HL-60 (cell line): Measurements from ENCODE around the gene METTL25.

ENCODE experiments used
- DNase-seq, 2 experiments: peaks; one replicate each; pipeline ENCODE4 v3.0.0-alpha.2; 2010 to 2020; ENCODE audit warnings: low read depth in 1 of 2, low spot score in 1 of 2
- H3K27ac ChIP-seq: fragments of 250-450 bp; sonication (Bioruptor Pico); replicated peaks from 2 replicates; pipeline ENCODE4 v1.5.1; 2020; ENCODE audit warnings: mild to moderate bottlenecking, moderate library complexity
- H3K27me3 ChIP-seq: fragments of 250-450 bp; sonication (Bioruptor Pico); 2 replicates; pipeline ENCODE4 v1.5.1; 2021; ENCODE audit warnings: mild to moderate bottlenecking, moderate library complexity; ENCODE audit not compliant: insufficient read depth, poor library complexity, severe bottlenecking
- H3K4me3 ChIP-seq: replicated peaks from 2 replicates; pipeline ENCODE4 v1.5.1; 2011; ENCODE audit warnings: mild to moderate bottlenecking, control low read depth, low read length; ENCODE audit not compliant: insufficient read depth
- CTCF ChIP-seq: IDR thresholded peaks from one replicate; pipeline ENCODE4 v1.5.1; 2011; ENCODE audit warnings: low read length, control low read depth, inconsistent platforms; ENCODE audit not compliant: insufficient read depth
- GABPA ChIP-seq: IDR thresholded peaks from 2 replicates; pipeline ENCODE4 v1.6.1; 2012; ENCODE audit warnings: low read depth
- POLR2AphosphoS5 ChIP-seq: IDR thresholded peaks from 2 replicates; pipeline ENCODE4 v1.6.1; 2012; ENCODE audit warnings: low read depth
- REST ChIP-seq: IDR thresholded peaks from 2 replicates; pipeline ENCODE4 v1.6.1; 2012; ENCODE audit warnings: low read depth; ENCODE audit not compliant: insufficient replicate concordance
- SPI1 ChIP-seq: IDR thresholded peaks from 2 replicates; pipeline ENCODE4 v1.6.1; 2012; ENCODE audit warnings: low read depth, mild to moderate bottlenecking, borderline replicate concordance

The METTL25 gene

GRCh38 chr12:82414044-82414443 lies 55.7 kb downstream of the METTL25 start:
- TF ChIP-seq CTCF = no peak
- no peak for TF ChIP-seq SPI1
- no peak for TF ChIP-seq REST
- Histone ChIP-seq H3K27ac (no peak overlapping the region), H3K4me3 (no peak overlapping the region), H3K27me3 (no peaks in the 10 kb centered on the region)
- DNase-seq = no peak

DNA sequence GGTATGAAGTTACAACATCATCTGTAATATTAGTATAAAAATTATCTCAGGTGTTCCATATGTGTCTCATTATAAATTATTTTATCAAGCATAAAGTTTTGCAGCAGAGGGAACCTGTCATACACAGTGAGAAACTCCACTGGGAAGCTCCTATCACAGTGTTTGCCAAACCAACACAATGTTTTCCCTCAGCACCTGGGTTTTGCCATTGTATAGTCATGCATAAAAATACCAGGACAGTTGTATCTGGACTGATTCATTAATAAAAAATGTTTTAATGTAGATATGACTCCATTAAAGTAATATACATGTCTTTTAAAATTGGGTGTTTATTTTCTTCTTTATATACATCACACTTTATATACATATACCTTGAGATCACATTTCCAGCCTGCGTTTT lies 56.6 kb downstream of the METTL25 start:
- DNase-seq = no peak
- TF ChIP-seq GABPA (no peak), SPI1 (no peak), POLR2AphosphoS5 (no peak), CTCF (no peak), REST (no peak)
- Histone ChIP-seq H3K27ac (no peak overlapping the region), H3K27me3 (no peaks in the 10 kb centered on the region), H3K4me3 (no peak overlapping the region)

- DNase-seq = no peak
- Histone ChIP-seq H3K4me3 (no peak overlapping the region), H3K27me3 (no peaks in the 10 kb centered on the region), H3K27ac (no peak overlapping the region)
- no peak for TF ChIP-seq POLR2AphosphoS5
- no peak for TF ChIP-seq CTCF
- no peak for TF ChIP-seq REST
- TF ChIP-seq SPI1 = no peak
- TF ChIP-seq GABPA = no peak
Observed at GRCh38 chr12:82415402-82415801, 57.1 kb downstream of the METTL25 start.
